C4-2B (cell line): ENCODE measurements around the gene ERFE.

ENCODE experiments used
- ZFX ChIP-seq: fragments of 450-650 bp; IDR thresholded peaks from 2 replicates; pipeline ENCODE4 v1.6.1; 2017
- TF ChIP-seq, protein P1 (sequence below): fragments of 450-650 bp; conservative IDR thresholded peaks from 2 replicates; pipeline ENCODE4 v1.5.1; 2017; ENCODE audit warnings: mild to moderate bottlenecking

DNA sequence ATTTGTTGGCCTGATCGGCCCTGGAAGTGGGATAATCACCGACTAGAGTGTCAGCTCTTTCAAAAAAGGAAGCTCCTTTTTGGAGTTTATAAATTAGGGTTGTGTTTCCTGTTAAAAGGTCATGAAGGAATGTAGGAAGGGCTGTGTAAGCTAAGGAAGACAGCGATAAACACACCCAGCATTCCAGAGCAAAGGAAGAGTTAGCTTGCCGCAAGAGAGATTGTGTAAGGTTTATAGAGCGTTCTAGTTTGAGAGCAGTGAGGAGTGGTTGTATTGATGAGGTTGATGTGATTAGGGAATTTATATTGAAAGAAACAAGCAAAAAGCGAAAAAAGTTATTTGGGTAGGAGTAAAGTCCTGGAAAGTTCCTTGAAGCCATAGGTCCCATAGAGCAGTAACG, 48.2 kb downstream of the ERFE start:
- TF ChIP-seq, protein P1, sequence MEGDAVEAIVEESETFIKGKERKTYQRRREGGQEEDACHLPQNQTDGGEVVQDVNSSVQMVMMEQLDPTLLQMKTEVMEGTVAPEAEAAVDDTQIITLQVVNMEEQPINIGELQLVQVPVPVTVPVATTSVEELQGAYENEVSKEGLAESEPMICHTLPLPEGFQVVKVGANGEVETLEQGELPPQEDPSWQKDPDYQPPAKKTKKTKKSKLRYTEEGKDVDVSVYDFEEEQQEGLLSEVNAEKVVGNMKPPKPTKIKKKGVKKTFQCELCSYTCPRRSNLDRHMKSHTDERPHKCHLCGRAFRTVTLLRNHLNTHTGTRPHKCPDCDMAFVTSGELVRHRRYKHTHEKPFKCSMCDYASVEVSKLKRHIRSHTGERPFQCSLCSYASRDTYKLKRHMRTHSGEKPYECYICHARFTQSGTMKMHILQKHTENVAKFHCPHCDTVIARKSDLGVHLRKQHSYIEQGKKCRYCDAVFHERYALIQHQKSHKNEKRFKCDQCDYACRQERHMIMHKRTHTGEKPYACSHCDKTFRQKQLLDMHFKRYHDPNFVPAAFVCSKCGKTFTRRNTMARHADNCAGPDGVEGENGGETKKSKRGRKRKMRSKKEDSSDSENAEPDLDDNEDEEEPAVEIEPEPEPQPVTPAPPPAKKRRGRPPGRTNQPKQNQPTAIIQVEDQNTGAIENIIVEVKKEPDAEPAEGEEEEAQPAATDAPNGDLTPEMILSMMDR = no peak
- TF ChIP-seq ZFX = no peak
